Keratinocyte (primary cell): ENCODE measurements around the gene DKK3.
"Not testable (repeated sequence)": the region's sequence is repeated elsewhere in the genome, so short reads cannot be mapped to it uniquely, and the experiment has no call there.

Source experiments
- CTCF ChIP-seq, 3 experiments: IDR thresholded peaks in 1 of 3; conservative IDR thresholded peaks in 1 of 3; optimal IDR thresholded peaks in 1 of 3; 2 replicates in 2 of 3; 3 replicates in 1 of 3; pipeline versions ENCODE3 to v1.5.1; 2011; ENCODE audit warnings: low read length in 3 of 3, mild to moderate bottlenecking in 3 of 3, moderate library complexity in 2 of 3, control low read depth in 1 of 3, inconsistent platforms in 1 of 3; ENCODE audit not compliant: insufficient read depth in 2 of 3; ENCODE audit errors: extremely low read depth in 1 of 3
- EZH2 ChIP-seq: IDR thresholded peaks from one replicate; pipeline ENCODE4 v1.6.1; 2012; ENCODE audit warnings: inconsistent platforms, mild to moderate bottlenecking, low read length, moderate library complexity

GRCh38 chr11:12040719-12041118 is 32.3 kb upstream of the DKK3 start:
- TF ChIP-seq EZH2; CTCF (optimal IDR thresholded peaks at IDR 0.05 in 1 of 3, IDR thresholded peaks at IDR 0.05 in 1 of 3, conservative IDR thresholded peaks at IDR 0.05 in 1 of 3; ENCODE audit: extremely low read depth in 1 of 3, insufficient read depth in 2 of 3, low read length in 3 of 3): not testable (repeated sequence)
